Measurements from ENCODE around the gene LCLAT1.
"Not testable (repeated sequence)": the region's sequence is repeated elsewhere in the genome, so short reads cannot be mapped to it uniquely, and the experiment has no call there.

Gene LCLAT1

DNA sequence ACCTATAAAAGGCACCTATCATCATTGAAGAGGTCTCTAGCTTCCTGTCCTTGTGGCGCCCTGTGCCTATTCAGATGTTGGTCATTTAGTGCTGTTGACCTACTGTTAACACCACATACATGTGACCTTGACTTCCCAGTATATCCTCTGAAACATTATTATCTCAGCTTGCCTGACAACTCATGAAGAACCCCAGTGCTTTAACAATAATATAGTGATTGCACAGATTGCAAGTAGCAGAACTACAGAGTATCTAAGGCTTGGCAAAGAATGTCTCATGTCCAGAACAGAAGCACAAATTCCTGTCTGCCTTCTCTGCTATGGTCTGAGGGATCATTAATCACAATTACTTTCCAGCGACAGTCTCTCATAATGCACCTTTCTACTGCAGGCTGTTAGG, 165.3 kb downstream of the LCLAT1 start:
- no peak for FAIRE-seq

DNA sequence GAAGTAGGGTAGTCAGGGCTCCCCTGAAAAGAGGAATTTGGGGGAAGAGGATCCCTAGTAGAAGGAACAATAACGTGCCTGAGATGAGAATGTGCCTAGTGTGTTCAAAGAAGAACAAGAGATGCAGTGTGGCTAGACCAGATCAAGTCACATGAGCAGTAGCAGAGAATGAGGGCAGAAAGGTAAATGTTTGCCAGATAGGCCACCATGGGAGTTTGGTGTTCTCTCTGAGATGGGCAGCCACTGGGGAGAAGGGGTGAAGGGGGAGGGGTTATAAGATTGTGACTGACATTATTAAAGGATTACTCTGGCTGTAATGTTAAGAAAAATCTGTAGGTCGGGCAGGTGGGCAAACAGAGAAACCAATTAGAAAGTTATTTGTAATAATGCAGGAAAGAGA, 166.0 kb downstream of the LCLAT1 start:
- no peak for FAIRE-seq

DNA sequence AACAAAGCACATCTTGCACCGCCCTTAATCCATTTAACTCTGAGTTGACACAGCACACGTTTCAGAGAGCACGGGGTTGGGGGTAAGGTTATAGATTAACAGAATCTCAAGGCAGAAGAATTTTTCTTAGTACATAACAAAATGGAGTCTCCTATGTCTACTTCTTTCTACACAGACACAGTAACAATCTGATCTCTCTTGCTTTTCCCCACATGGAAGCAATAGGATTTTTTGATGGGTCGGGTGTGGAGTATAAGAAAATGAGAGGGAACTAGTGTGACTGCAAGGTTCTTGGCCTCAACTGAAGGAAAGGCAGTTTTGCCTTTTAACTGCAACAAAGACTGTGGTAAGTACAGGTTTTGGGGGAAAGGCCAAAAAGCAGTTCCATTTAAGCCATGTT, 167.2 kb downstream of the LCLAT1 start:
- FAIRE-seq: not testable (repeated sequence)

- no peak for FAIRE-seq
These were observed 168.9 kb downstream of the LCLAT1 start for GRCh38 chr2:30615926-30616325.

DNA sequence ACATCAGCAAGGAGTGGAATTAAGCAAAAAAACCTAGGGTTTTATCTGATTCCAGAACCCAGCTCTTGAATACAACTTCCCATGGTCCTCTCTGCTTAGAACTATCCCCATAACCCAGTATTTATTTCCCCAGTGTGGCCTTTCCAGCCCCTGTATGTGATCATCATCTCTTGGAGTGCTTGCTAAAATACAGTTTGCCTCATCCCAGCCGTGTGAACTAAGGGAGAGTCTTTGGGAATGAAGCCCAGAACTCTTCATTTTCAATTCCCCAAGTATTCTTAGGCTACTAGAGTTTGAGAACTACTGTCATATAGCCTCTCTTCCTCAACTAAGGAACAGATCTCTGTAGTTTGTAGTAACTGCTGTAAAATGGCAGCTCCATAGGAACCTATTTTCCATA, 173.1 kb downstream of the LCLAT1 start:
- no peak for FAIRE-seq

GRCh38 chr2:30621836-30622235, 174.8 kb downstream of the LCLAT1 start:
- FAIRE-seq: no peak

- no peak for FAIRE-seq
These were observed 175.4 kb downstream of the LCLAT1 start for GRCh38 chr2:30622452-30622851.

- no peak for FAIRE-seq
These were observed 178.2 kb downstream of the LCLAT1 start for GRCh38 chr2:30625276-30625675.

DNA sequence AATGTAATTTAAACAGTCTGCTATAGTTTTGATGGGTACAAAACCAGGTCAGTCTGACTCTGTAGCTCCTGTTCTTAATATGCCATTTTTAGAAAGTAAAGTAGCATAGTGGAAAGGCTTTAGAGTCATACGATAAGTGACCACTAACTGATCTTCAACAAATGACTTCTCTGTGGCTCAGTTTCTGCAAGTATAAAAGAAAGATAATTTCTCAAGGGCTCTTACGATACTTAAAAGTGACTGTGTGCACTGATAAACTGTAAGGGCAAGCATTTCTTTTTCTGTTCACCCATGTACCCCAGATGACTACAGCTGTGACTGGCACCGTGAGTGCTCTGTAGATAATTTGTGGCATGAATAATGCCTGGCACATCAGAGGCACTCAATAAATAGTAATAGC, 178.7 kb downstream of the LCLAT1 start:
- FAIRE-seq: no peak

- FAIRE-seq: no peak
These were observed 179.4 kb downstream of the LCLAT1 start for GRCh38 chr2:30626397-30626796.

DNA sequence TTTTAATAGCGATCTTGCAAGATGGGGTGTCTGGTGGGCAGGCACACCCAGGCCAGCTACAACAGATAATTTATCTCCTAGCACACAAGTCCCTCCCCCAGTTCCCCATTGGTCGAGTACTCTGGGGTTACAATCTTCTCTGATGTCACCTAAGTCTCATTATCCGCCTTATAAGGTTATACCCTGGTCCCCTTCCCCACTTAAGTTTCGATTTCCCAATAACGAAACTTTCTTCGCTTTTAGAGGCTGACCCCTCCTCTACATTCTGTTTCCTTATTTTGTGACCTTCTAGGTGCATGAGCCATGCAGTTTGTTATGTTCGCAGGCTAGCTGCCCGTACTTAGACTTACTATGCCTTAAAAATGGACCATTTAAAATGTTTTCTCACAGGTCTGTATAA, 180.1 kb downstream of the LCLAT1 start:
- no peak for FAIRE-seq

GRCh38 chr2:30628341-30628740, 181.3 kb downstream of the LCLAT1 start:
- no peak for FAIRE-seq

DNA sequence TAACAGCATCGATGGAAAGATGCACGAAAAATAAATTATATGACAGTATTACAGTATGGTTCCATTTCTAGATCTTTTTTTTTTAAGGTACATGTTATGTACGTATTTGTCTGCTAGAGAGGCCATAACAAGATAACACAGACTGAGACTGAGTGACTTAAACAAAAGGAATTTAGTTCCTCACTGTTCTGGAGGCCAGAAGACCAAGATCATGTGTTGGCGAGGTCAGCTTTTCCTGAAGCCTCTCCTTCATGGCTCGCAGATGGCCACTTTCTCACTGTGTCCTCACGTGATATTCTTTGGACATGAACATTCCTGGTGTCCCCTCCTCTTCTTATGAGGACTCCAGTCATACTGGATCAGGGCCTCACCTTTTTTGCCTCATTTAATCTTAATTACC, 182.8 kb downstream of the LCLAT1 start:
- no peak for FAIRE-seq

DNA sequence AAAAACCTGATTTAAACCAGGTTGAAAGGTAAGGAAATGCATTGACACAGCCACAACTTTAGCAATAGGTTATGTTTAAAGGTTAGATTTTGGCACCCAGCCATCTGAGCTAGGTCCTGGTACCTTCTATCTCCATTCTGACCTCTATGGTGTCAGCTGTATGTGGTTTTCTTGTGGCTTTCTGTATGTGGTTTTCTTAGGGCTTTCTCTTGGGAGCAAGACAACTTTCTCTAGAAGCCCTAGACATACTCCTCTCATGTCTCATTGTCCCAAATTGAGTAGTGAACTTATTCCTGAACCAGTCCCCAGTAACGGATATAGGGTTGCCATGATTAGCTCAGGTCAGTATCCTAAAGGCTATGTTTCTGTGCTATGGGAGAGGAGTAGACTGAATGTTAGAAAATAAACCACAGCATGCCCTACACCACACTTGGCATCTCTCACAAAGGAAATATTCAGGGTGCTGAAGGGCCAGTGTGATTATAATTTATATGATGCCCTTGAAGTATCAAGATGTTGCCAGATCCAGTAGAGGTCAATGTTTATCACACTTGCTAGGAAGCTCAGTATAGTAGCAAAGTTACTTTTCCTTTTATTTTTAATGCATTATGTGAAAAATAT, 184.1 kb downstream of the LCLAT1 start:
- no peak for FAIRE-seq

DNA sequence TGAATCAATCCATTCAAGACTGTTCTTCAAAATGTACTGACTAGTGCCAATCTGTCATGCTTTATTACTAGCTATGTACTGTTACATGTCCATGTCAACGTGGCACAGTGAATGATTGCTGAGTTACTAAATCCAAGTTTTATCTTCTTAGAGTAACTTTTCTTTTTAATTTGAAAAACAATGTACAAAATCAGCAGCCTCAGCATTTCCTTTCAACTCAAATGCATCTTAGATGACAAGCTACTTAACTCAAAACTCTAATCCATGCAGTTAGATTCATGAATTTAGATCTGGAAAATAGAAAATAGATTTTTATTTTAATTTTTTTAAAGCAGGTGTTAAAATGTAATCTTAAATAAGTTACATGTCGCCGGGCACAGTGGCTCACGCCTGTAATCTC, 186.0 kb downstream of the LCLAT1 start:
- no peak for FAIRE-seq

DNA sequence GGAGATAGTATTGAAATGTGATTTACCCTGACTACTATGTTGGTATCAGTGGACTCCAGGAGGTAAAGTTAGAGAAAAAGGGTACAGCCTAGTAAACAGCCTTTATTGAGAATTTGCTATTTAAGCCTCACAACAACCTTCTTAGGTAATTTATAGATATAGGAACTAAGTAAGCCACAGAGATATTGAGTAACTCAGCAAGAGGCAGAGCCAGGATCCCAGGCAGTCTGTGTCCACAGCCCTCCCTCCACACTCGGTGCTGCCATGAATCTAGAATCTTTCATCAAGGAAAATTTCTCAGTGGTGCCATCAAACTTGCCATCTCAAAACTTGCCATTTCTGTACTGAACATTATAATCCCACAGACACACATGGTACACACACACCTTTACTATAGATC, 189.3 kb downstream of the LCLAT1 start:
- no peak for FAIRE-seq

GRCh38 chr2:30639836-30640235, 192.8 kb downstream of the LCLAT1 start:
- FAIRE-seq: no peak

DNA sequence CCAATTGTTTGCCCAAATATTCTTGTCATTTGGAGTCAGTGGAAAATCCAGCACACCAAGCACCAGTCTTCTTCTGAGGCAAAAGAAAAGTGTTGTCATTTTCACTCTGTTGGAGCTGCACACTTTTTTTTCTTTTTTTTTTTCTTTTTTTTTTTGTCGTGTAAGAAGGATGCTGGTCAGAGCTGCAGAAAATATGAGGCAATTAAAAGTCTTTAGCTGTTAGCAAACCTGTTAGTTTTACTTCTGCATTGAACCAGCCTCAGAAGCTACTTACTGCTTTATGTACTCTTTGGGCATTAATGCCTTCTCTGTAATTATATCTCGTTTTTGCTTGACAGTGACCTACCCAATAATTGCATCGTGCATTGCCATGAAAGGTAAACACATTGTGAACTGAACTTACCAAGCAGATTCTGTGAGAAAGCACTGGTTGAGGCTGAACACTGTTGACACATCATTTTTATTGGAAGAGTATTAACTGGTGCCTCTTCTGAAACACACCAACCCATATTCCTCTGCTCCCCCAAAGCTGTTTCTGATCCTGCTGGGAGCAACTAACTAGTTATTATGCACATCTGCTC, 194.8 kb downstream of the LCLAT1 start:
- FAIRE-seq: no peak

GRCh38 chr2:30643013-30643412, 196.0 kb downstream of the LCLAT1 start:
- FAIRE-seq: not testable (repeated sequence)

DNA sequence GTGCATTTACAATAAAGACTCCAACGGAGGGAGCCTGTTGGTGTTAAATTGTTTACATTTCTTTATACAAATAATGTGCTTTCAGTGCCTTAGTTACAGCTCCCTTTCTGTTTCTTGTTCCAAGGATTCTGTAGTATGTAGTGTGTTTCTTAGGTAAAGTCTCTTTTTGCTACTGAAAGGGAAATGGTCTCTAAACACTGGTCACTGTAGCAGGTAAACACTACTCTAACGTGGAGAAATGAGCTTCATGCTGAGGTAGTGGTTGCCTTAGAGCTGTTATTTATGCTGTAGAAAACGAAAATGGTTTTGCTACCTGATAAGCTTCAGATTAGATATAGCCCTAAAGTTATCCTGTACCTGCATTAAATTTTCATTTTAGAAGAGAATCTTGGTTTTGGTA, 196.6 kb downstream of the LCLAT1 start:
- FAIRE-seq: no peak

DNA sequence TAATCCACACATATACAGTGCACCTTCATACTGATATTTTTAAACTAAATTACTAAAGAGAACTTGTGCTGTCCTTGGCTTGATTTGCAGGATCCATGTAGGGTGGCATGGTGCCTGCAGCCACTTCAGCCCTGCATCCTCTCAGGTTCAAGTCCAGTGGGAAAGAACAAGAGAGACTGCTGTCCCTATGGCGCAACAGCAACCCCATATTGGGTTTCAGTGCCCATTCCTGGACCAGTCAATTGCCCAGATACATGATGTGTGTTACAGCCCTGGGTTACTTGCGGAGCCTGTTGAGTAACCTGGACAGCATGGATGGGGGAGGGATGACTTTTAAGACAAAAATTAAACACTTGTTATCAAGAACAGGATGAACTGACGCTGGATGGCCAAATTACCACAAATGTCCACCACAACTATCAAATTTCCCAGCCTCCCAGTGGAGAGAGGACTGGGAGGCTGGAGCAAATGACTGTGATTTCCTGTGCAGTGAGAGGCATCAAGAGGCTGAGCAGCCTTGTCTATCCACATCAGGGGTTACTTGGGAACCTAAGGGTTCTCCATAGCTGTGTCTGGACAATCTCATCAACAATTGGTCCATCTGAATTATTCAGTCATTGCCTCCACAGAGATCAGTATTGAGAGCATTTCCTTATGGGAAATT, 198.2 kb downstream of the LCLAT1 start:
- FAIRE-seq: no peak

GRCh38 chr2:30645745-30646119, 198.7 kb downstream of the LCLAT1 start:
- FAIRE-seq: no peak

DNA sequence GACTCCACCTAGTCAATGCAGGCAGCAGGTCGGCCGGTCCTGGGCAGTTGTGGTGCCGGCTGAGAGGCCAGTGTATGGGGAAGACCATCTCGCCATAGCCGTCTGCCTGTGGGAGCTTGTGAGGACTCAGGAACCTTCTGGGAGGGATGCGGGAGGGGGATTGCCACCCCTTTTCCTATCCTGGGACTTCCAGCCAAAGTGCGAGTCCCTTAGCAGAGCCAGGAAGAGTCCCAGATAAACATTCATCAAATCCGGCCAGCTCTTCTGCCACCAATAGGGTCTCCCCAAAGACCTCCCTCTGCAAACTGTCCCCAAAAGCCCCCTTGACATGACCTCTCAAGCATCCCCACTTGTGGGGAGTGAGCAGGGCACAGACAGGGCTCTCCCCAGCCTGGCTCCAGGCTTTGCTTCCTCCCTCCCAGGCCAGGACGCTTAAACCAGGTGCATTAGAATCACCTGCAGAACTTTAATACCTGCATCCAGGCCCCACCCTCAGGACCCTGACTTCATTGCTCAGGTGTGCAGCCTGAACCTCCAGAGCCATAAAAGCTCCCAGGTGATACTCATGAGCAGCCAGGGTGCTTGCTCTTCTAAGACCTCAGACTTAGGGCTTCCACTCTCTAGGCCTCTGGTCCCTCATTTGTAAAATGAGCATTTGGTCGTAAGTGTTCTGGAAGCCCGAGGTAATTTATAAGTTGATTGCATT, 200.9 kb downstream of the LCLAT1 start:
- FAIRE-seq: no peak

DNA sequence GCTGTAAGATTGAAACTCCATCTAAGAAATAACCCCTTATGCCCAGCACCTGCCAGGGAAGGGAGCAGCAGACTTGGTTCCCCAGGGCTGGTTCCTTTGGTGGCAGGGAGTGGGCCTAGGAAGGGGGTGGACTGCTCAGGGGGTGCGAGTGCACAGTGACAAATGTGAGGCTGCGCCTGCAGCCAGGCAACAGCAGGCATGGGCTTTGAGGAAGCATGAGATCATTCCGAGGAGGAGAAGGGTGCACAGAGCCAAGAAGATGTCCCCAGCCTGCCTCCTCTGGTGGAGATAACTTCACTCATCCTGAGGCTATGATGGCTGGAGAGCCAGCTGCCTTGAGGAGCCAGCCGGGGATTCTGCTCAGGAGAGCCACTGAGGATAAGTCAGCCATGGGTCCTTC, 202.2 kb downstream of the LCLAT1 start:
- no peak for FAIRE-seq
